ENCODE measurements around the gene ZNF19.

GRCh38 chr16:71473891-71474290, 15.2 kb downstream of the ZNF19 start:
- no peak for TF ChIP-seq CTCF (conservative IDR thresholded peaks at IDR 0.05; ENCODE audit: low read depth, low read length)
- TF ChIP-seq EZH2 (IDR thresholded peaks at IDR 0.05; ENCODE audit: borderline replicate concordance, low read depth, low read length, poor library complexity, severe bottlenecking): no peak
